ENCODE results near the gene C2.

- TF ChIP-seq, protein P1, sequence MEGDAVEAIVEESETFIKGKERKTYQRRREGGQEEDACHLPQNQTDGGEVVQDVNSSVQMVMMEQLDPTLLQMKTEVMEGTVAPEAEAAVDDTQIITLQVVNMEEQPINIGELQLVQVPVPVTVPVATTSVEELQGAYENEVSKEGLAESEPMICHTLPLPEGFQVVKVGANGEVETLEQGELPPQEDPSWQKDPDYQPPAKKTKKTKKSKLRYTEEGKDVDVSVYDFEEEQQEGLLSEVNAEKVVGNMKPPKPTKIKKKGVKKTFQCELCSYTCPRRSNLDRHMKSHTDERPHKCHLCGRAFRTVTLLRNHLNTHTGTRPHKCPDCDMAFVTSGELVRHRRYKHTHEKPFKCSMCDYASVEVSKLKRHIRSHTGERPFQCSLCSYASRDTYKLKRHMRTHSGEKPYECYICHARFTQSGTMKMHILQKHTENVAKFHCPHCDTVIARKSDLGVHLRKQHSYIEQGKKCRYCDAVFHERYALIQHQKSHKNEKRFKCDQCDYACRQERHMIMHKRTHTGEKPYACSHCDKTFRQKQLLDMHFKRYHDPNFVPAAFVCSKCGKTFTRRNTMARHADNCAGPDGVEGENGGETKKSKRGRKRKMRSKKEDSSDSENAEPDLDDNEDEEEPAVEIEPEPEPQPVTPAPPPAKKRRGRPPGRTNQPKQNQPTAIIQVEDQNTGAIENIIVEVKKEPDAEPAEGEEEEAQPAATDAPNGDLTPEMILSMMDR (IDR thresholded peaks at IDR 0.05; ENCODE audit: insufficient read depth, low read length) = no peak
- no peak for TF ChIP-seq GABPA (IDR thresholded peaks at IDR 0.05; ENCODE audit: low read depth)
Measured at GRCh38 chr6:31898383-31899011, 29.0 kb upstream of the C2 start.
